ENCODE measurements around the gene RNF2. TPM values are rescaled to one million over a fixed set of nuclear protein-coding genes. Genes with fewer than 3 reads are reported as not detected.

Gene RNF2
- polyA plus RNA-seq, 1 experiment: 49.4 TPM

- no peaks in the 10 kb centered on the region for H3K9me3 ChIP-seq (ENCODE audit: control insufficient read depth, insufficient read depth, low read length)
- DNase-seq (ENCODE audit: low read depth, low spot score): no peak
- ChIA-PET CTCF (no interaction called here), POLR2A (no interaction called here)
- H3K27me3 ChIP-seq (ENCODE audit: control insufficient read depth, insufficient read depth, low read length): no peaks in the 10 kb centered on the region
- no peak overlapping the region for H3K4me3 ChIP-seq (ENCODE audit: low read depth, low read length)
- no peak overlapping the region for H3K27ac ChIP-seq (ENCODE audit: low read depth, low read length)
- TF ChIP-seq CTCF (IDR thresholded peaks at IDR 0.05; ENCODE audit: low read depth, low read length): no peak
These were observed 30.4 kb upstream of the RNF2 start for GRCh38 chr1:185014941-185015340.

GRCh38 chr1:185015631-185016030 is 29.7 kb upstream of the RNF2 start:
- CTCF ChIA-PET: no interaction called here
- no peak for TF ChIP-seq CTCF (IDR thresholded peaks at IDR 0.05; ENCODE audit: low read depth, low read length)
- Histone ChIP-seq H3K9me3 (ENCODE audit: control insufficient read depth, insufficient read depth, low read length) (no peaks in the 10 kb centered on the region), H3K27me3 (ENCODE audit: control insufficient read depth, insufficient read depth, low read length) (no peaks in the 10 kb centered on the region), H3K27ac (ENCODE audit: low read depth, low read length) (no peak overlapping the region), H3K4me3 (ENCODE audit: low read depth, low read length) (no peak overlapping the region)
- POLR2A ChIA-PET: no interaction called here
- no peak for DNase-seq (ENCODE audit: low read depth, low spot score)

- no peak for DNase-seq (ENCODE audit: low read depth, low spot score)
- ChIA-PET POLR2A (no interaction called here), CTCF (interaction anchor here (1.7 kb wide), 1 partner anchor 153 kb away, joined by 8 read pairs; no protein-coding TSS in a partner anchor)
- no peak overlapping the region for H3K4me3 ChIP-seq (ENCODE audit: low read depth, low read length)
- H3K27me3 ChIP-seq (ENCODE audit: control insufficient read depth, insufficient read depth, low read length): no peaks in the 10 kb centered on the region
- no peaks in the 10 kb centered on the region for H3K9me3 ChIP-seq (ENCODE audit: control insufficient read depth, insufficient read depth, low read length)
- no peak overlapping the region for H3K27ac ChIP-seq (ENCODE audit: low read depth, low read length)
- TF ChIP-seq CTCF (IDR thresholded peaks at IDR 0.05; ENCODE audit: low read depth, low read length): no peak
These were observed 28.5 kb upstream of the RNF2 start for GRCh38 chr1:185016880-185017279.

- Histone ChIP-seq H3K9me3 (ENCODE audit: control insufficient read depth, insufficient read depth, low read length) (no peaks in the 10 kb centered on the region), H3K4me3 (ENCODE audit: low read depth, low read length) (no peak overlapping the region), H3K27me3 (ENCODE audit: control insufficient read depth, insufficient read depth, low read length) (no peaks in the 10 kb centered on the region), H3K27ac (ENCODE audit: low read depth, low read length) (no peak overlapping the region)
- POLR2A ChIA-PET: no interaction called here
- peak; percentile 61 for DNase-seq (ENCODE audit: low read depth, low spot score)
- CTCF ChIA-PET: interaction anchor here (1.3 to 1.7 kb wide), 2 partner anchors 153 to 212 kb away, joined by 4 to 8 read pairs; no protein-coding TSS in a partner anchor
- TF ChIP-seq CTCF (IDR thresholded peaks at IDR 0.05; ENCODE audit: low read depth, low read length): no peak
These were observed 28.0 kb upstream of the RNF2 start for GRCh38 chr1:185017338-185017737.

GRCh38 chr1:185017966-185018365 is 27.4 kb upstream of the RNF2 start:
- no peaks in the 10 kb centered on the region for H3K27me3 ChIP-seq (ENCODE audit: control insufficient read depth, insufficient read depth, low read length)
- no peaks in the 10 kb centered on the region for H3K9me3 ChIP-seq (ENCODE audit: control insufficient read depth, insufficient read depth, low read length)
- H3K4me3 ChIP-seq (ENCODE audit: low read depth, low read length): no peak overlapping the region
- DNase-seq (ENCODE audit: low read depth, low spot score): no peak
- TF ChIP-seq CTCF (IDR thresholded peaks at IDR 0.05; ENCODE audit: low read depth, low read length): no peak
- ChIA-PET CTCF (interaction anchor here (1.3 to 1.7 kb wide), 2 partner anchors 152 to 213 kb away, joined by 4 to 8 read pairs; no protein-coding TSS in a partner anchor), POLR2A (no interaction called here)
- H3K27ac ChIP-seq (ENCODE audit: low read depth, low read length): no peak overlapping the region
